Measurements from ENCODE around the gene BACH2.
"Not testable (repeated sequence)": the region's sequence is repeated elsewhere in the genome, so short reads cannot be mapped to it uniquely, and the experiment has no call there.

The BACH2 gene

GRCh38 chr6:90068264-90068663 is 228.4 kb downstream of the BACH2 start:
- TF ChIP-seq, protein P1, sequence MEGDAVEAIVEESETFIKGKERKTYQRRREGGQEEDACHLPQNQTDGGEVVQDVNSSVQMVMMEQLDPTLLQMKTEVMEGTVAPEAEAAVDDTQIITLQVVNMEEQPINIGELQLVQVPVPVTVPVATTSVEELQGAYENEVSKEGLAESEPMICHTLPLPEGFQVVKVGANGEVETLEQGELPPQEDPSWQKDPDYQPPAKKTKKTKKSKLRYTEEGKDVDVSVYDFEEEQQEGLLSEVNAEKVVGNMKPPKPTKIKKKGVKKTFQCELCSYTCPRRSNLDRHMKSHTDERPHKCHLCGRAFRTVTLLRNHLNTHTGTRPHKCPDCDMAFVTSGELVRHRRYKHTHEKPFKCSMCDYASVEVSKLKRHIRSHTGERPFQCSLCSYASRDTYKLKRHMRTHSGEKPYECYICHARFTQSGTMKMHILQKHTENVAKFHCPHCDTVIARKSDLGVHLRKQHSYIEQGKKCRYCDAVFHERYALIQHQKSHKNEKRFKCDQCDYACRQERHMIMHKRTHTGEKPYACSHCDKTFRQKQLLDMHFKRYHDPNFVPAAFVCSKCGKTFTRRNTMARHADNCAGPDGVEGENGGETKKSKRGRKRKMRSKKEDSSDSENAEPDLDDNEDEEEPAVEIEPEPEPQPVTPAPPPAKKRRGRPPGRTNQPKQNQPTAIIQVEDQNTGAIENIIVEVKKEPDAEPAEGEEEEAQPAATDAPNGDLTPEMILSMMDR (IDR thresholded peaks at IDR 0.05; ENCODE audit: insufficient read depth, low read depth, low read length, missing control alignments) = no peak
- peak; percentile 68 for DNase-seq (ENCODE audit: low read depth)
- no peak overlapping the region for H3K4me3 ChIP-seq (ENCODE audit: low read length)

DNA sequence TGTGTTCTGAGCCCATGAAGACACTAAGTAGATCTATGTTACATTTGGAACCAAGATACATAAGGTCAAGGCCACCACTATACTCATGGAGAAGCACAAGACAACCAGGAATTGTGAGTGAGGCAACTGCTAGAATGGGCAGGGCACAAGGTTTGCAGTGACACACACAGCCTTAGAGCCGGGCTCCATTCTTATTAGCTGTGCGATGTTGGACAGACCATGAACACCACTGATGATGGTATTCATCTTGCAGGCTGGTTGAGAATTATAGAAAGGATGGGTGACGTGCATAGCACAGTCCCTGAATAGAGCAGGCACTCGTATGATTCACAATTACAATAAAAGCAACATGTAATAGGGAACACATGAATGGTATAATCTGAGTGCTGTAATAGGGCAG is 229.9 kb downstream of the BACH2 start:
- no peak overlapping the region for H3K4me3 ChIP-seq (ENCODE audit: low read length)
- TF ChIP-seq, protein P1 (IDR thresholded peaks at IDR 0.05; ENCODE audit: insufficient read depth, low read depth, low read length, missing control alignments) = no peak
- DNase-seq (ENCODE audit: low read depth) = no peak

DNA sequence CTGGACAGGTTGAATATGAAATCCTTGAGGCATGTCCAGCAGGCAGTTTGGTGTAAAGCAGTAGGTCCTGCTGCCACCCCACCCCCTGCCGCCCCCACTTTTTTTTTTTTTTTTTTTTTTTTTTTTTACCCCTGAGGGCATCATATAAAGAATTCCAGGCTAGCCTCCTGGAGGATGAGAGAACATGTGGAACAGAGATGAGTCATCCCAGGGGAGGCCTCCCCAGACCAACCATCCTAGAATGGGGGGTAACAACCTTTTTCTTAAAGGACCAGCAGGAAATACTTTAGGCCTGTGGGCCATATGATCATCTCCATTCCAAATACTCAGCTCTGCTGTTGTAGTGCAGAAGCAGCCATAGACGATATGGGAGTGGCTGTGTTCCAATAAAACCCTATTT is 231.5 kb downstream of the BACH2 start:
- H3K4me3 ChIP-seq (ENCODE audit: low read length) = no peak overlapping the region
- DNase-seq (ENCODE audit: low read depth) = no peak
- TF ChIP-seq, protein P1 (IDR thresholded peaks at IDR 0.05; ENCODE audit: insufficient read depth, low read depth, low read length, missing control alignments) = no peak

GRCh38 chr6:90062667-90063066 is 234.0 kb downstream of the BACH2 start:
- TF ChIP-seq, protein P1 (IDR thresholded peaks at IDR 0.05; ENCODE audit: insufficient read depth, low read depth, low read length, missing control alignments) = no peak
- H3K4me3 ChIP-seq (ENCODE audit: low read length) = no peak overlapping the region
- DNase-seq (ENCODE audit: low read depth) = peak; percentile 77

- DNase-seq (ENCODE audit: low read depth) = peak; percentile 41
- H3K4me3 ChIP-seq (ENCODE audit: low read length) = no peak overlapping the region
- TF ChIP-seq, protein P1 (IDR thresholded peaks at IDR 0.05; ENCODE audit: insufficient read depth, low read depth, low read length, missing control alignments) = no peak
Observed at GRCh38 chr6:90062051-90062450, 234.6 kb downstream of the BACH2 start.

- H3K4me3 ChIP-seq (ENCODE audit: low read length); DNase-seq (ENCODE audit: low read depth): not testable (repeated sequence)
Observed at GRCh38 chr6:90059178-90059577, 237.5 kb downstream of the BACH2 start.

DNA sequence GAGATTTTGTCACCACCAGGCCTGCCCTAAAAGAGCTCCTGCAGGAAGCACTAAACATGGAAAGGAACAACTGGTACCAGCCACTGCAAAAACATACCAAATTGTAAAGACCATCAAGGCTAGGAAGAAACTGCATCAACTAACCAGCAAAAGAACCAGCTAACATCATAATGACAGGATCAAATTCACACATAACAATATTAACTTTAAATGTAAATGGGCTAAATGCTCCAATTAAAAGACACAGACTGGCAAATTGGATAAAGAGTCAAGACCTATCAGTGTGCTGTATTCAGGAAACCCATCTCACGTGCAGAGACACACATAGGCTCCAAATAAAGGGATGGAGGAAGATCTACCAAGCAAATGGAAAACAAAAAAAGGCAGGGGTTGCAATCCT is 240.7 kb downstream of the BACH2 start:
- not testable (repeated sequence) for H3K4me3 ChIP-seq (ENCODE audit: low read length); DNase-seq (ENCODE audit: low read depth)

DNA sequence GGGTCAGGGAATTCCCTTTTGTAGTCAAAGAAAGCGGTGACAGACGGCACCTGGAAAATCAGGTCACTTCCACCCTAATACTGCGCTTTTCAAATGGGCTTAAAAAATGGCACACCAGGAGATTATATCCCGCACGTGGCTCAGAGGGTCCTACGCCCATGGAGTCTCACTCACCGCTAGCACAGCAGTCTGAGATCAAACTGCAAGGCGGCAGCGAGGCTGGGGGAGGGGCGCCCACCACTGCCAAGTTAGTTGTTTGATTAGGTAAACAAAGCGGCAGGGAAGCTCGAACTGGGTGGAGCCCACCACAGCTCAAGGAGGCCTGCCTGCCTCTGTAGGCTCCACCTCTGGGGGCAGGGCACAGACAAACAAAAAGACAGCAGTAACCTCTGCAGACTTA is 242.4 kb downstream of the BACH2 start:
- H3K4me3 ChIP-seq (ENCODE audit: low read length); DNase-seq (ENCODE audit: low read depth): not testable (repeated sequence)

DNA sequence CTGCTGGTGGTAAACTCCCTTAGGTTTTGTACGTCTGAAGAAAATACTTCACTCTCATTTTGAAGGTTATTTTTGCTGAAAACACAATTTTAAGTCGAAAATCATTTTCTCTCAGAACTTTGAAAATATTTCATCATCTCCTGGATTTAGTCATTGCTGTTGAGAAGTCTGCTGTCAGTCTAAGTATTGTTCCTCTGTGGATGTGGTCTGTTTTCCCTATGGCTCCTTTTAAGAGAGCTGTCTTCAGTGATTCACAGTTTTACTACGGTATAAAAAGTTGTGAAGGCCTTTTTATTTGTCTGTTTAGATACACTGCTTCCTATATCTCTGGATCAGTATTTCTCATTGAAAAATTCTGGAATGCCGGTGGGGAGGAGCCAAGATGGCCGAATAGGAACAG is 243.0 kb downstream of the BACH2 start:
- no peak for DNase-seq (ENCODE audit: low read depth)
- no peak overlapping the region for H3K4me3 ChIP-seq (ENCODE audit: low read length)
- TF ChIP-seq, protein P1 (IDR thresholded peaks at IDR 0.05; ENCODE audit: insufficient read depth, low read depth, low read length, missing control alignments) = no peak
